ENCODE data around the gene PRRT1.

Gene PRRT1

GRCh38 chr6:32112431-32112980 is 39.2 kb downstream of the PRRT1 start:
- H3K4me1 ChIP-seq (ENCODE audit: insufficient read depth, poor library complexity, severe bottlenecking), result peaks cover 30% of the 10 kb centered on the region
- peaks cover 6% of the 10 kb centered on the region; the same call in 1 of the 2 replicates for H3K36me3 ChIP-seq (ENCODE audit: low read depth)
- H3K27me3 ChIP-seq (ENCODE audit: insufficient read depth, poor library complexity, severe bottlenecking), result no peaks in the 10 kb centered on the region
- no peak for ATAC-seq (ENCODE audit: low read depth)
- H3K4me3 ChIP-seq (ENCODE audit: severe bottlenecking), result no peak overlapping the region
- no peak overlapping the region for H3K27ac ChIP-seq (ENCODE audit: poor library complexity, severe bottlenecking)
- no peaks in the 10 kb centered on the region for H3K9me3 ChIP-seq (ENCODE audit: severe bottlenecking)
- TF ChIP-seq, protein P1, sequence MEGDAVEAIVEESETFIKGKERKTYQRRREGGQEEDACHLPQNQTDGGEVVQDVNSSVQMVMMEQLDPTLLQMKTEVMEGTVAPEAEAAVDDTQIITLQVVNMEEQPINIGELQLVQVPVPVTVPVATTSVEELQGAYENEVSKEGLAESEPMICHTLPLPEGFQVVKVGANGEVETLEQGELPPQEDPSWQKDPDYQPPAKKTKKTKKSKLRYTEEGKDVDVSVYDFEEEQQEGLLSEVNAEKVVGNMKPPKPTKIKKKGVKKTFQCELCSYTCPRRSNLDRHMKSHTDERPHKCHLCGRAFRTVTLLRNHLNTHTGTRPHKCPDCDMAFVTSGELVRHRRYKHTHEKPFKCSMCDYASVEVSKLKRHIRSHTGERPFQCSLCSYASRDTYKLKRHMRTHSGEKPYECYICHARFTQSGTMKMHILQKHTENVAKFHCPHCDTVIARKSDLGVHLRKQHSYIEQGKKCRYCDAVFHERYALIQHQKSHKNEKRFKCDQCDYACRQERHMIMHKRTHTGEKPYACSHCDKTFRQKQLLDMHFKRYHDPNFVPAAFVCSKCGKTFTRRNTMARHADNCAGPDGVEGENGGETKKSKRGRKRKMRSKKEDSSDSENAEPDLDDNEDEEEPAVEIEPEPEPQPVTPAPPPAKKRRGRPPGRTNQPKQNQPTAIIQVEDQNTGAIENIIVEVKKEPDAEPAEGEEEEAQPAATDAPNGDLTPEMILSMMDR (IDR thresholded peaks at IDR 0.05; ENCODE audit: poor library complexity, severe bottlenecking), result no peak
- no peak for DNase-seq (ENCODE audit: low spot score)

DNA sequence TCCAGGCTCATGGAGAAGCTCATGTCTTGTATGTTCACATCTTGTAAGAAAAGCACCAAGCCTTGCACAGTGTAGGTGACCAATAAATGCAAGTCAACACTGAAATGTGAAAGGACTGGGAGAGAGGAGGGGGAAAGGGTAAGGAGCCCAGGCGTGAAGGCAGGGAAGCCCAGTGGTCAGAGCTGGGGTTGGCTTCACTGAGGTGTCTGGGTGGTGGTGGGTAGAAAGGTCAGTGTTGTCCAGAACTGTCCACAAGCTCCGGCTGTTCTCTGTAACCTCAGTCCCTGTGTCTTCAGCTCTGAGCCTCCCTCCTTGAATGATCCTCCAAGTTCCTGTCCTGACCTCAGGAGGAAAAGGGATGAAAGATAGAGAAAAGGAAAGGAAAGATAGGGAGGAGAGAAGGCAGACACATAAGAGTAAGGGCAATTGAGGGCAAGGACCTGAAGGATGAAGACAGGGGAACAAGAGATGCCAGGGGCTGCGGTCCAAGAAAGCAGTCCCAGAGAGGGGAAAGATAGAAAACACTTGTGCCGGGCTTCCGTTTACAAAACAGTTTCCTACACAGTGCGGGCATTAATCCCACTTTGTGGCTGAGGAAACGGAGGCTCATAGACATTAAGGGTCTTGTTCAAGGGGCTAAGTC is 40.2 kb downstream of the PRRT1 start:
- peaks cover 6% of the 10 kb centered on the region; the same call in 1 of the 2 replicates for H3K36me3 ChIP-seq (ENCODE audit: low read depth)
- no peaks in the 10 kb centered on the region for H3K27me3 ChIP-seq (ENCODE audit: insufficient read depth, poor library complexity, severe bottlenecking)
- TF ChIP-seq, protein P1 (IDR thresholded peaks at IDR 0.05; ENCODE audit: poor library complexity, severe bottlenecking), result no peak
- H3K27ac ChIP-seq (ENCODE audit: poor library complexity, severe bottlenecking), result no peak overlapping the region
- peaks cover 36% of the 10 kb centered on the region for H3K4me1 ChIP-seq (ENCODE audit: insufficient read depth, poor library complexity, severe bottlenecking)
- H3K9me3 ChIP-seq (ENCODE audit: severe bottlenecking), result no peaks in the 10 kb centered on the region
- DNase-seq (ENCODE audit: low spot score), result no peak
- no peak overlapping the region for H3K4me3 ChIP-seq (ENCODE audit: severe bottlenecking)
- ATAC-seq (ENCODE audit: low read depth), result no peak

DNA sequence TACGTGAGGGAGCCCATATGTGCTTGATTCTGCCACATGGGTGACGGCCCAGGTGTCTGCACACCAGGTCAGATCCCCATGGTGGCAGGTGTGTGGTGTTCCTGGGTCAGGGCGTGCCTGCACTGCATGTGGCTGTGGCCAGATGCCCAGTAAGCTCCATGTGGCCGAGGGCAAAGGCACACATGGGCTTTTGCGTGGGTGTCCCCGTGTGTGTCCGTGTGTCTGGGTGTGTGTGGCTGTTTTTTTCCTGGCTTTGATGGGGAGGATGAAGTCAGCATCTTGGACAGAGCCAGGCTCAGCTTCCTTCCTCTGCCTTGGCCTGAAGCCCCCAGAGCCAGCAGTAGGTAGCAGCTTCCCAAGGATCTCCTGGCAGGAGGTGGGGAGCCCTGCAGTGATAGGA is 41.1 kb downstream of the PRRT1 start:
- peaks cover 36% of the 10 kb centered on the region for H3K4me1 ChIP-seq (ENCODE audit: insufficient read depth, poor library complexity, severe bottlenecking)
- ATAC-seq (ENCODE audit: low read depth), result no peak
- H3K27me3 ChIP-seq (ENCODE audit: insufficient read depth, poor library complexity, severe bottlenecking), result no peaks in the 10 kb centered on the region

DNA sequence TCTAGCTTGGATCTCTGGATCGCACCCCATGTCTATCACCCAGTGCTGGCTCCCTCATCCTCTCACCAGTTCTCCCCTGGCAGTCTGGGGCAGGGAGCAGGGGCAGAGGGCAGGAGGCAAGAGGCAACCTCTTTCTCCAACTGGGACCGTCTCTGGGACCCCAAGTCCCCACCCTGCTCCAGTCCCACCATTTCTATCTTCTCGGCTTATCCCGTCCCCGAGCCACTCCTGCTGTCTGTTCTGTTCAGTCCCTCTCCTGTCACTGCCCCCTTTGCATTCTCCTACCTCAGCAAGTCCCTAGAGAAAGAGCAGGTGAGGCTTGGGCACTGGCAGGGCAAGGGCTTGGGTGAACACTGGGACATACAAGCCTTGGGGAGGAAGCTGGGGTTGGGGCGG is 42.0 kb downstream of the PRRT1 start:
- Histone ChIP-seq H3K27me3 (ENCODE audit: insufficient read depth, poor library complexity, severe bottlenecking) (no peaks in the 10 kb centered on the region), H3K27ac (ENCODE audit: poor library complexity, severe bottlenecking) (no peak overlapping the region), H3K9me3 (ENCODE audit: severe bottlenecking) (no peaks in the 10 kb centered on the region), H3K4me3 (ENCODE audit: severe bottlenecking) (no peak overlapping the region), H3K4me1 (ENCODE audit: insufficient read depth, poor library complexity, severe bottlenecking) (peaks cover 33% of the 10 kb centered on the region), H3K36me3 (ENCODE audit: low read depth) (no peaks in the 10 kb centered on the region)
- ATAC-seq (ENCODE audit: low read depth), result no peak
- TF ChIP-seq, protein P1 (IDR thresholded peaks at IDR 0.05; ENCODE audit: poor library complexity, severe bottlenecking), result no peak
- DNase-seq (ENCODE audit: low spot score), result no peak

More for the DNA sequence above, 41.1 kb downstream of the PRRT1 start:
- H3K9me3 ChIP-seq (ENCODE audit: severe bottlenecking), result no peaks in the 10 kb centered on the region
- H3K4me3 ChIP-seq (ENCODE audit: severe bottlenecking), result no peak overlapping the region
- TF ChIP-seq, protein P1 (IDR thresholded peaks at IDR 0.05; ENCODE audit: poor library complexity, severe bottlenecking), result no peak
- peaks cover 3% of the 10 kb centered on the region; the same call in 1 of the 2 replicates for H3K36me3 ChIP-seq (ENCODE audit: low read depth)
- no peak for DNase-seq (ENCODE audit: low spot score)
- H3K27ac ChIP-seq (ENCODE audit: poor library complexity, severe bottlenecking), result no peak overlapping the region
